HG03060 (cell line): ENCODE data around the gene ELOVL5.
"Not testable (repeated sequence)": the region's sequence is repeated elsewhere in the genome, so short reads cannot be mapped to it uniquely, and the experiment has no call there.

Experiments used
- ATAC-seq: cut with Tn5 transposase; IDR thresholded peaks from one replicate; pipeline ENCODE4 v1.9.1; 2021; ENCODE audit warnings: low read depth, moderate number of reproducible peaks; ENCODE audit not compliant: unreplicated experiment

ELOVL5 gene

DNA sequence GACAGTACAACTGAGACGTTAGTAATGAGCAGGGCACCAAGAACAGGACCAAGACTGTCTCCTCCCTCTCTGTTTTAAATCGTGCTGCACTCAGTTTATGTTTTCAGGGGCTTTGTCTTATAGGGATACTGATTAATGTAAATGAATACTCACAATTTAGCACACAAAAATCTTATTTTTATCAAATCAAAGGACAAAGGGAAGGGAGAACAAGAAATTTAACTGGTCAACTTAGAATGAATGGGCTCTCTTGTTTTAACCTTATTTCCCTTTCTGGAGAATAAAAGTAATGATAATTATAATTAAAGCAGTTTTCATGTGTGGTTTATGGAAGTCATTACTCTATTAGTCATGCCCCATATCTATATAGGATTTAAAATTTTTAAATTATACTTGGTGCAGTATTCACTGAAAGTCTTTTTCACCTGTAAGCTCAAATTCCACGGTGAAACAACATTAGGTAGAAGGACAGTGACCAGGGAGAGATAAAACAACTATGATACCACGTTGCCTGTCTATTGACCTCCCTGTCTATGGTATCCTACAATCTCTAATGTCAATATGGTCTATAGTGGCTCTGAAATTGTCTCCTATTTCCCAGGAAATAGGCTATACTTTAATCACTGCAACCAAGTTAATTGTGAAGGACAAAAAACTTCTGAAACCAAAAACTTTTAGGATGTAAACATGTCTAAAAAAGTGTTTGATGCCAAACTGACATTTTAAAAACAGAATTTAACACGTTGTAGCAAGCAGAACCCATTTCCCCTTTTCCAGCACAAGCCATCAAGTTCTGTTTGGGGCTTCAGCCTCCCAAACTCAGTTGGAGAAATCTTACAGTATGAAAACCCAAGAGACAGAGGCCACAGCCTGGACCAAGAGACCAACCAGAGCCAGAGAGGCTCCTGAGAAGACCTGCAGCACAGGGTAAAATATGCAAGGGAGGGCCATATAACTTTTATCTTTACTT is 15.0 kb downstream of the ELOVL5 start:
- no peak for ATAC-seq

DNA sequence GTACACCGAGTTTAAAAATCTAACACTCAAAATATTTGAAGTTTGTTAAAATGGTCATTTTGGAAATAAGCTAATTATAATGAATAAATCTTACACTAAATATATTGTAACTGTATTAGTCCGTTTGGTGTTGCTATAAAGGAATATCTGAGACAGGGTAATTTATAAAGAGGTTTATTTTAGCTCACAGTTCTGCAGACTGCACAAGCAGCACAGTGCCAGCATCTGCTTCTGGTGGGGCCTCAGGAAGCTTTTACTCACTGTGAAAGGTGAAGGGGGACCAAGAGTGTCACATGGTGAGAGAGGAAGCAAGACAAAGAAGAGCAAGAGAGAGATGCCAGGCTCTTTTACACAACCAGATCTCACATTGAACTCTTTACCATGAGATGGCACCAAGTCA is 17.1 kb downstream of the ELOVL5 start:
- ATAC-seq = no peak

DNA sequence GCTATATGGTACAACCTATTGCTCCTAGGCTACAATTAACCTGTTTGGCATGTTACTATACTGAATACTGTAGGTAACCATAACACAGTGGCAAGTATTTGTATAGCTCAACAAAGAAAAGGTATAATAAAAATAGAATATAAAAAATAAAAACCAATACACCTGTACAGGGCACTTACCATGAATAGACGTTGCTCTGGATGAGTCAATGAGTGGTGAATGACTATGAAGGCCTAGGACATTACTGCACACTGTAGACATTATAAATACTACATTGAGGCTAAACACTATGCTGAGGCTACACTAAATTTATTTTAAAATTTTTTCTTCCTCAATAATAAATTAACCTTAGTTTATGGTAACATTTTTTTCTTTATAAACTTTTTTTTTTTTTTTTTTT is 18.6 kb downstream of the ELOVL5 start:
- no peak for ATAC-seq

DNA sequence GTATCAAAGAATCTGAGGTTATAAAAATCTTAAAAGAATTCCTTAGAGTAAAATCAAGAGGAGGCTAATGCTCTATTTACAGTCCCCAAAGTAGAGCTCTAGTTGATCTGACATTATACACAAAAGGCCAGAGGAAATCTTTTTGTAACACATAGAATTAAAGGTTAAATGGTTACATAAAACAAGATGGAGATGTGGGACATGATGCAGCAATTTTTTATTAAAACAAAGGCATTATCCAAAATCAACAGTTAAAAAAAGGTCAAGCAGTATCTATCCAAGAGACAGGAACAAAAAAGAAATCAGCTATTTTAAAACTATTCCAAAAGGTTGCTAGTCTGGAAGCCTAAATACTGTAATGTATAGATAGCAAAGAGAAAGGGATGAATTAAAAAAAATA is 20.4 kb downstream of the ELOVL5 start:
- no peak for ATAC-seq

DNA sequence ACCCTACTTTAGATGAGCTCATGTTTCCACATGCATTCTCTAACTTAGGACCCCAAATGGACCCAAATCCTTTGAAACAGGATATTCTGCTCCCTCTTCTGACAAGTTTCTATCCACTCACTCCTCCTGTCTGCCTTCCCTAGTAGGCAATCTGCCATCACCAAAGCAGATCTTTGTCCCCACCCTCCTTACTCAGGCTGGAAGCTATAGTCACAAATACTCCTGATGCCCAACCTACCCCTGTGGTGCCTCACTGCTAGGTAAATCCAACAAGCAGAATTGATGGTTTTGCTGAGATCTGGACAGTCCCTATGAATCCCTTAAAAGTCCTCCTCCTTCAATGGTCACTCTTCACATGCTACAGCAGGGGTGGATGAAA is 21.7 kb downstream of the ELOVL5 start:
- no peak for ATAC-seq

DNA sequence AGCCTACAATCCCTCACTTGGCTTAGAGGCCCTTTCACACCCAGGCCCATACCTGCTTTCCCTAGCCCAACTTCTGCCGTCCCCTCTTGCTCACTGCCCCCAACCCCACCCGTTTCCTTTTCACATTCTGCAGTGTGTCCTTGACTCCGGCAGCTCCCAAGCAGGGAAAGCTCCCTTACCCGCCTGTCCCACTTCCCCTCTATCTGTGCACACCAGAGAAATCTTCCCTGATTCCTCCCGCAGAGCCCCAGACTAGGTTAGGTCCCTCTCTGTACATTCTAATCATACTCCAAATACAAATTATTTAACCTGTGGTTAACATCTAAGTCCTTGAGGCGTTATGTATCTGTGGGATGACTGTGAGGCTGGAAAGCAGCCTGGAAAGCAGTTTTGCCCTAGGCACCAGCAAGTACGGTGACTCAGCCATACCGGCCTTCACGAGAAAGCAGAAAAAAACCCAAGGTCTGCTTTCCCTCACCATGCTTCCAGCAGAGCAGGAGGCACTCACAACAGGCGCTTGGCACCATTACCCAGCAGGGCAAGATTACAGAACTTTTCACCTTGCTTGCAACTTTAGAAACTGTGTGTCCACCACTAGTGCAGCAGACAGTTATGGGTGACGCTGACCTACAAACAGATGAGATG is 22.3 kb downstream of the ELOVL5 start:
- ATAC-seq = no peak

DNA sequence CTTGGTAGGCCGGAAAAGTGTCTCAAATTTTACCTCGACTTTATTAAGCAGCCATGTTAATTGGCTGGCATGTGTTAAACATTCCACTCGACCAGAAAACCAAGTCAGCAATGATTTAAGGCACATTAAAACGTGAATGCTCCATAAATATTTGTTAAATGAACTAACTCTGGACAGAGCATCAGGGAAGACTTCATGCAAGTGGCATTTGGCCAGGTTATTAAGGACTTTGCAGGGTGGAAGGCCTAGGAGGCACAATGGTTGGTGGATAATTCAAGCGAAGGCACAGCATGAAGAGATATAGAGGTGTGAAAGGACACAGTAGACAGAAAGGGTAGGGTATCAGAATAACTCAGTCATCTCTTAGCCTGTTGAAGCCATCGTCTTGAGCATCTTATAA is 23.0 kb downstream of the ELOVL5 start:
- no peak for ATAC-seq

DNA sequence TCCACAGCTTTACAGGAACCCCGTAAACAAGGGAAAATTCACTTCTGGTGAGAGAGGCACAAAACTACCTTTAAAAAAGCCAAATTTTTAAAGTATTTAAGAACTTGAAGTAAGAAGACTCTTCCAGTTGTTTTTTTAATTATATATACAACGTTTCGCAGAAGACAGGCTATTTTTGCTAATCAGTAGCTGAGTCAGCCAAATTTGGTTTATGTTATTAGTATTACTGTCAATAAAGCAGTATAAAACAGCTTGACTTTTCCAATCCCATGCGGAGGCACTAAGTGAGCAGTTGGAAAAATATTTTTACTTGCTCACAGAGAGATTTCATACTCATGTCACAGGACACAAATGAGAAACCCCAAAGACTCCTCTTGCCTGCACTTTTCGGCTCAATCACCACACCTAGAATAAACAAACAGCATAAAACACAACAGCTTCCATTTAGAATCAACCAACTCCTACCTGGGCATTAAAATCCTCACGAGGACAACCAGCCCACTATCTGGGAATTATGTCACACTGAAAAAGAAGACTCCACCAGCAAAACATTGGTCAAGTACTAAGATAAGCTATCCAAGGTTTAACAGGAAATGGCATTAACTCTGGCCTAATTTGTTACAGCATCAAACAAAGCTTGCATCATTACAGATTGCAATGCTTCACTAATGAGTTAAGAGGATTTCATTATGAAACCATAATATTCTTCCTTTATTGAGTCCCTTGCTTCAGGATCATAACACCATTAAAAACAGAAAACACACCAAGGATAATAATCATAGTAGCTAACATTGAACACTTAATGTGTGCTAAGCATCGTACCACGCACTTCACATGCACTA is 26.3 kb downstream of the ELOVL5 start:
- no peak for ATAC-seq

DNA sequence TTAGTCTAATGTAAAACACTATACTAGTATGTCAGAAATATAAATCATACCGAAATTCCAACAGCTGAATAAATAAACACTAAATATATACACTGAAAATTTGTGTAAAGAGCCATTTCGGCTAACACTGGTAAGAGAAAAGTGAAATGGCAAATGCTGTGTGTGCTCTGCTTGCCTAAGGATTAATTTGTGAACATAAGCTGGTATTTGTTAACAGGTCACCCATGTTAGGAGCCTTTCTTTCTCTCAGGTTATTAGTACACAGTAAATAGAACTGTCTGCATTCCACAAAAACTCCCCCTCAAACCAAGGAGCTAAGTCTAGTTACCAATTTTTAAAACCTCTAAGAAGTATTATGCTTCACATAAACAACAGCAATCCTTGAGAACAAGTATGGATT is 27.0 kb downstream of the ELOVL5 start:
- no peak for ATAC-seq

DNA sequence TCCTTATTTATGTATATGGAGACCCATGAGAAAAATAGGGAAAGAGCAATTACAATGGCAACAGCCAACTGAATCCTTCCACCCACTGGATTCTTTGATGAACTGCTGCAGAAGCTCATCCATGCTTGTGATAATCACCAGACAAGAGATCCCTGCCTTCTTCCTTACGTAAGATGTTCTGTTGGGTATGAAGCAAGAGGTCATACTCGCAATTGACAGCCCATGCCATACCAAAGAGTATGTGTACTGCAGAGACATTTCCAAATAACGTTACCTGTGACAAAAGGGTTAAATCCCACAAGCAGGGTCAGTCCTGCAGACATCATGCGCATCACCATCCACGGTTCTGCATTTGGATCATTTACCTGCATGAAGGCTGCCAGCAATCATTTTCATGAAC is 27.8 kb downstream of the ELOVL5 start:
- no peak for ATAC-seq

DNA sequence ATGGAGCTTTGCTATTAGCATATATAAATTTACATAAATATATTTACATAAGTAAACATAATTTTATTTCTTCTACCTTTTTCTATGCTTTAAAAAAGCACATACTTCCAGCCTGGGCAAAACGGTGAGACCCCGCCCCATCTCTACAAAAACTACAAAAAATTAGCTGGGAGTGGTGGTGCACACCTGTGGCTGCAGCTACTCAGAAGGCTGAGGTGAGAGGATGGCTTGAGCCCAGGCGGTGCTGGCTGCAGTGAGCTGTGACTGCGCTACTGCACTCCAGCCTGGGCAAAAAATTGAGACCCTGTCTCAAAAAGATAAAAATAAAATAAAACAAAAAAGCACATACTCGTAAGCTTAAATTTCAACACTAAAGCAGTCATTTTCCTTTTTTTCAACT is 30.3 kb downstream of the ELOVL5 start:
- ATAC-seq = no peak

DNA sequence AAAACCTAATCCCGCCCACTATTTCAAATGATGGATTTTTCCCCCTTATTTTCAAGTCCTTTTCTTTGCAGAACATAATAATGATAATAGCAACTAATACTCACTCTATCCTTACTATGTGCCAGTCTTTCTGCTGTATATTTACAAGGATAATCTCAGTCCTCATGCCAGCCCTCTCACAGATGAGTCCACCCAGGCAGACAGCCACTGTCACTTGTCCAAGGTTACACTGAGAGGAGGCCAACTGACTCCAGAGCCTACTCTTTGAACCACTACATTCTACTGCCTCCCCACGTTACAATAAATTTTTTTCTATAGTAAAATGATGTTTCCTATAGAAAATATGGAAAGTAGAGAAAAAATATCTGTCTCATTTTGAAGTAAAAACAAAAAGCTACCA is 30.9 kb downstream of the ELOVL5 start:
- no peak for ATAC-seq

DNA sequence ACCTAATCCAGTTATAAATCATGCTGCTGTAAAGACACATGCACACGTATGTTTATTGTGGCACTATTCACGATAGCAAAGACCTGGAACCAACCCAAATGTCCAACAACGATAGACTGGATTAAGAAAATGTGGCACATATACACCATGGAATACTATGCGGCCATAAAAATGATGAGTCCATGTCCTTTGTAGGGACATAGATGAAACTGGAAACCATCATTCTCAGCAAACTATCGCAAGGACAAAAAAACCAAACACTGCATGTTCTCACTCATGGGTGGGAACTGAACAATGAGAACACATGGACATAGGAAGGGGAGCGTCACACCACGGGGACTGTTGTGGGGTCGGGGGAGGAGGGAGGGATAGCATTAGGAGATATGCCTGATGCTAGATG is 31.5 kb downstream of the ELOVL5 start:
- ATAC-seq = not testable (repeated sequence)

DNA sequence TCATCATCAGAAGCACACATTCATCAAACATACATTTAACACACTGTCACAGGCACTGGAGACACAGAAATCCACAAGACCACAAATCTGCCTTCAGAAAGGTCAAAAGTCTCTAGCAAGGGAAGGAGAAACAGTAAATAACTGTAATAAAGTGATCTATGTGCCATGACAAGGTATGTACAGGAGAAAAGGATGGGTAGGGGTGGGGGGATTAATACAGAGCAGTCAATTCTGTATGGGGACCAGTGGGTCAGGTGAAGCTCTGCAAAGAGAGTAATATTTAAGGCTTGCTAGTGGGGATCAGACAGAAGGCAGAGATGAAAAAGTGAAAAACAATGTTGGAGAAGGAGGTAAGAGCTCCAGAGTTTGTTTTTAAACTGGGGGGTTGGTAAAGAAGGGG is 32.6 kb downstream of the ELOVL5 start:
- ATAC-seq = no peak

DNA sequence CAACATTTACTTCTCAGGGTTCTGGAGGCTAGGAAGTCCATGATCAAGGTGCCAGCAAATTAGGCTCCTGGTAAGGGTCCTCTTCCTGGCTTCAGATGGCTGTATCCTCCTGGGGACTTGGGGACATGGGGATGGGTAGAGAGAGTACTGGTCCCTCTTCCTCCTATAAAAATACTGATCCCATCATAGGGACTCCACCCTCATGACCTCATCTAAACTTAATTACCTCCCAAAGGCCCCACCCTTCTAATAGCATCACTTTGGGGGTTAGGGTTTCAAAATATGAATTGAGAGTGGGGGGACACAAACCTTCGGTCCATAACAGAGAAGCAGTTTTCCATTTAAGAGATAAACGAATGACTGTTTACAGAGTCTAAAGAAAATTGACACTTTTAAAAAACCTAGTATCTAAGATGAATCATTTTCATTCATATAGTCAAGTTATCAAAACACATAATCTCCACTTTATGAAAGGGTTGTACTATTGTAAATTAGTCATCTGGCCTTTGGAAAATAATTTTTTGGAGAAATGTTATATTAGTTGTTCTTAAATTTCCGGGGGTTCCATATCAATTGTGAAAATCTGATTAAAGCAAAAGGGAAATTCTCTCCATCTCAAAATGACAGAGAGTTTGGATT is 33.5 kb downstream of the ELOVL5 start:
- no peak for ATAC-seq

DNA sequence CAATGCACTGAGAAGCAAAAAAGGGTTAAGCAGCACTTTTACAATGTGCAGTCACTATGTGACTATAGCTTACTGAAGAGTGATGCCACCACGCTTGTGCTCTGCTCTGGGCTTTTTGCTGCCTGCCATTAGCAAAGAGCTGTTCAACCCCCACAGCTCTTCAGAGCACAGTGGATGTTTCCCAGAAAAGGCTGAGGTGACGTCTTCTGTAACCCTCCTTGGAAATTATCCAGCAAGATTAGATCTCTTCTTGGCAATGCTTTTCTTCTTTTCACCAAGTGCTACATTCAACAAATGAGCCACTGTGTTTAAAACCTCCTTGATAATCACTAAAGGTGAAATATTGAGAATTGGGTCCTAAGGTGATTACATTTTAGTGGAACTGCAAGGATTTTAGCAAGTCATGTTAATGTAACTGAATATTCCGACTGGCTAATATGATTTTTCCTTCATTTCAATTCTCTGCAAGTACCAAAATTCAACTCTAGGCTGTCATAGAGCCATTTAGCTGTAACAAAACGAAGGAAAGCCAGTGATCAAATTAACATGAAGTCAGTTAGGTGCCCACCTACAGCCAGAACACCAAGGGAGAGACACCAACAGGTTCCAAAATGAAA is 34.9 kb downstream of the ELOVL5 start:
- ATAC-seq = no peak

DNA sequence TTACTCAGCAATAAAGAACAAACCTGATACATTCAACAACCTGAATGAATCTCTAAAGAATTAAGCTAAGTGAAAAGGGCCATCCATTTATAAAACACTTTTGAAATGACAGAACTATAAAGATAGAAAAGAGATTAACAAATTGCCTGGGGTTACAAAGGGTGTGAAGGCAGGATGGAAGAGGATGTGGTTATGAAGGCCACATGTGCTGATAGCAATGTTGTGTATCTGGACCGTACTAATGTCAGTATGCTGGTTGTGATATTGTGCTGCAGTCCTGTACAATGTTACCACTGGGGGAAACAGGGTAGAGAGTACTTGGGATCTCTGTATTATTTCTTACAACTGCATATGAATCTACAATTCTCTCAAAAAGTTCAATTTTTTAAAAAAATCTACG is 36.4 kb downstream of the ELOVL5 start:
- no peak for ATAC-seq

DNA sequence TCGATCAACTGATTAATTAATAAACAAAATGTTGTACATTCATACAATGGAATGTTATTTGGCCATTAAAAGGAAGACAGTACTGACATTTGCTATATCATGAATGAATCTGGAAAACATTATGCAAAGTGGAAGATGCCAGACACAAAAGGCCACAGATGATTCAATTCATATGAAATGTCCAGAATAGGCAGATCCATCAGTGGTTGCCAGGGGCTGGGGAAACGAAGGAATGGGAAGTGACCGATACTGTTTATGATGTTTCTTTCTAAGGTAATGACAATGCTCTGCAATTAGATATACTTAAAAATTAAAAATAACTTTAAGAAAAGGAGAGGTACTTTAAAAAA is 37.2 kb downstream of the ELOVL5 start:
- ATAC-seq = no peak

DNA sequence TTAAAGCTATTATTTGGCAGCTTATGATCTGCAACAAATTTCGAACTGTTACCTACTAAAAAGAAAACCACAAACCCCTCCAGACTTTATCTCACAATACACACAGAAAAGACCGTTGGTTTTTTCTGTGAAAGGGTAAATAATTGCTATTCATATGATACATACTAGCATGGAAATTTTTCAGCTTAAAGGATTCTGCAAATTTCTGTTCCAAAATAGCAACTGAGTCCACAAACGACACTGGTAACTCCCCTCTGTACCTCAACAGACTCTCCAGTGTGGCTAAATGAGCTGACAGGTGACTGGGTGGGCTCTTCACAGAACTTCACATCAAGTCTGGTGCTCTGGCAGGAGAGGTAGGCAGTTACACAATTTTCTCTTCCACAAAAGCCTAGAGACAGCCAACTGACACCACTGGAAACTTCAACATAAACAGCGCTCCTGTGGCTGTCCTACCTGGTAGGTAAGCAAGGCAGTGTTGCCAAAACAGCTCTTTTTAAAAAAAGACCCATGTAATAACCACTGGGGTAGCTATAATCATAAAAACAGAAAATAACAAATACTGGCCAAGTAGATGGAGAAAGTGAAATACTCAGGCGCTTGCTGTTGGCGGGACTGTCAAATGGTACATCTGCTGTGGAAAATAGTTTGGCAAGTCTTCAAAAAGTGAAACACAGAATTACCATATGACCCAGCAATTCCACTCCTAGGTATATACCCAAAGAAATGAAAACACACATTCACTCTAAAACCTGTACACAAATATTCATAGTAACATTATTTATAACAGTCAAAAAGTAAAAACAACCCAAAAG is 37.8 kb downstream of the ELOVL5 start:
- ATAC-seq = no peak

DNA sequence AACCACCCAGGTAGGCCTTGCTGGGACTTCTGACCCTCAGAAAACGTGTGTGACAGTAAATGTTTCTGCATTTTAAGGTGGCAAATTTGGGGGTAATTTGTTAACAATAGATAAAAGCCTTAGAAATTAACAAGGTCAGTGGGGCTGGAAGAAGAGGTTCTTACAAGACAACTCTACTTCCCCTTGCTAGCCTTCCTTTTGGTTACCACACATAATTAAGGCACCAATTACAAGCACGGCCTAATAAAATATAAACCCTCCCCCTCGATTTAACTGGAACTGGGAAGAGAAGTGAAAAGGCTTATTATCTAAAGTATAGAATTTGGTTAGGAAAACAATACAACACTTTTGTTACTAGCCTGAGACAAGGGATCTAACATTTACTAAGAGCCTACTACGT is 38.8 kb downstream of the ELOVL5 start:
- no peak for ATAC-seq
